Pulmonary artery endothelial cell (primary cell): ENCODE results near the gene SLC44A4. TPM values are rescaled to one million over a fixed set of nuclear protein-coding genes. Genes with fewer than 3 reads are reported as not detected.

Source experiments
- DNase-seq: peaks from one replicate; pipeline ENCODE4 v3.0.0-alpha.2; 2011; ENCODE audit warnings: low read depth, low spot score
- total RNA-seq: library from RNA; depleted of rRNA; stranded (reverse); fragments of >200 nt; gene quantifications from 2 replicates; pipeline ENCODE4 v1.2.3, GENCODE V29; 2014

The SLC44A4 gene
- total RNA-seq, 1 donor from 2014 or later: 0.07 TPM

GRCh38 chr6:31901415-31901952 lies 22.7 kb upstream of the SLC44A4 start:
- DNase-seq: no peak

- no peak for DNase-seq
Measured at GRCh38 chr6:31900917-31901414, 22.2 kb upstream of the SLC44A4 start.

GRCh38 chr6:31899882-31900722 lies 21.3 kb upstream of the SLC44A4 start:
- no peak for DNase-seq

GRCh38 chr6:31899215-31899614 lies 20.4 kb upstream of the SLC44A4 start:
- no peak for DNase-seq

- DNase-seq: no peak
Measured at GRCh38 chr6:31898383-31899011, 19.7 kb upstream of the SLC44A4 start.

GRCh38 chr6:31897612-31898382 lies 19.0 kb upstream of the SLC44A4 start, which contains the start of gene EHMT2:
Gene EHMT2, minus strand, starts transcription at chr6:31897698. Its CDS starts 21 bp downstream, at chr6:31897677.
- DNase-seq: no peak

GRCh38 chr6:31896856-31897611 lies 18.2 kb upstream of the SLC44A4 start:
- DNase-seq: no peak

GRCh38 chr6:31896493-31896855 lies 17.7 kb upstream of the SLC44A4 start:
- no peak for DNase-seq

- DNase-seq: no peak
Measured at GRCh38 chr6:31892821-31893220, 14.0 kb upstream of the SLC44A4 start.

GRCh38 chr6:31889331-31889972 lies 10.7 kb upstream of the SLC44A4 start:
- no peak for DNase-seq

- DNase-seq: no peak
Measured at GRCh38 chr6:31888276-31889258, 9.8 kb upstream of the SLC44A4 start.

GRCh38 chr6:31887173-31888007 lies 8.6 kb upstream of the SLC44A4 start:
- DNase-seq: no peak

- DNase-seq: no peak
Measured at GRCh38 chr6:31886541-31886991, 7.8 kb upstream of the SLC44A4 start.

- DNase-seq: no peak
Measured at GRCh38 chr6:31884528-31885035, 5.8 kb upstream of the SLC44A4 start.

GRCh38 chr6:31883676-31884075 lies 4.9 kb upstream of the SLC44A4 start:
- DNase-seq: no peak

- DNase-seq: no peak
Measured at GRCh38 chr6:31882344-31882743, 3.5 kb upstream of the SLC44A4 start.

GRCh38 chr6:31881136-31881859 lies 2.5 kb upstream of the SLC44A4 start:
- no peak for DNase-seq
